HG03039 (cell line): ENCODE results near the gene BTN3A1.
"Not testable (repeated sequence)": the region's sequence is repeated elsewhere in the genome, so short reads cannot be mapped to it uniquely, and the experiment has no call there.

ENCODE experiments used
- ATAC-seq: cut with Tn5 transposase; IDR thresholded peaks from one replicate; pipeline ENCODE4 v1.9.1; 2021; ENCODE audit warnings: mild to moderate bottlenecking, moderate library complexity; ENCODE audit not compliant: unreplicated experiment

The BTN3A1 gene

GRCh38 chr6:26439151-26440125 lies 37.4 kb downstream of the BTN3A1 start:
- no peak for ATAC-seq

DNA sequence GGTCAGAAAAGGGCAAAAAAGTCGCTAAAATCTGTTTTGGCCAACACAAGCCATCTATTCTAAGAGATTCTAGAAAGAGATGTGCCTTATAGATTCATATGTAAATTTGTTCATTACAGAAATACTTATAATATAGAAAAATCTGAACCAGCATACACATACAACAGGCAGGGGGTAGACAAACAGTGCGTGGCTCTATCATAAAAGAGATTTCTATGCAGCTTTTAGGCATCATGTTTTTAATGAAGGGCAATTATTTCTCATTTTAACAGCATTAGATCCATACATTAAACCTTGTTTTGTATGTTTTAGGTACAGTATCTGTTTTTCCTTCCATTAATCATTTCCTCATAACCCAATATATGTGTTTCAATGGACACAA lies 38.9 kb downstream of the BTN3A1 start:
- no peak for ATAC-seq

GRCh38 chr6:26441977-26442376 lies 39.9 kb downstream of the BTN3A1 start:
- no peak for ATAC-seq

DNA sequence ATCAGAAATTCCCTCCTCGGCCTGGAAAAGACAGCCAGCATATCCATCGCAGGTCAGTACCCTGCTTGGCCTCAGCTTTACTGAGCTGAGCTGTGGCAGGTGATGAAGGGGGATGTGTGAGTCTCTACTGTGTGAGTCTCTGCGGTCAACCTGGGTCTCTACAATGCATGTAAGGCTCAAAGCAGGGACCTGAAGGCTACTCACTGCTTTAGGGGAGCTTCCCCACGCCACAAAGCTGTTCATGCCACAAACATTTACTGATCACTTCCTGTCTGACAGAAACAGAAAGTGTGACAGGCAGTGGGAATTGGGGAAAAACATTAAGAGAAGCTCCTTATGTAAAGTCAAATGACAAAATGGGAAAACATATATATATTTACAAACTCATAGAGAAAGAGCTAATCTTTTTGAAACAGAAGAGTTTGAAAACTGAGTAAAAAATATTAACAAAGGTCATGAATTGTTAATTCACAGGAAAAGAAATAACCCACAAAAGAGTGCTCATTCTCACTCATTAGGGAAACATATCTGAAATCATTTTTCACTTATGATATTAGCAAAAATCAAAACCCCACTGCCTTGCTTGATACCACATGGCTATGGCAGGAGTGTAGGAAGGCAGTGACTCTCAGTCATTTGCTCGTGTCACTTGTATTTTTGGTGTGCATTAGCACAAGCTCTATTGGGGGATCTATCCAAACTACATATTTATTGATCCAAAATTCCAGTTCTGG lies 44.0 kb downstream of the BTN3A1 start:
- peak; percentile 72 for ATAC-seq

DNA sequence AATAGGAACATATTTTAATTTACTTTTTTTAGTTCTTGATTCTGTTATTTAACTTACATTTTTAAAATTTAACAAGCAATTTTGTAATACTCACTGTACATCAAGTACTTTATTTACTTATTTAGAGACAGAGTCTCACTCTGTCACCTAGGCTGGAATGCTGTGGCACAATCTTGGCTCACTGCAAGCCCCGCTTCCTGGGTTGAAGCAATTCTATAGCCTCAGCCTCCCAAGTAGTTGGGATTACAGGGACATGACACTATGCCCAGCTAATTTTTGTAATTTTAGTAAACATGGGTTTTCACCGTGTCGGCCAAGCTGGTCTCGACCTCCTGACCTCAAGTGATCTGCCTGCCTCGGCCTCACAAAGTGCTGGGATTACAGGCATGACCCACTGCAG lies 45.2 kb downstream of the BTN3A1 start:
- ATAC-seq: no peak

DNA sequence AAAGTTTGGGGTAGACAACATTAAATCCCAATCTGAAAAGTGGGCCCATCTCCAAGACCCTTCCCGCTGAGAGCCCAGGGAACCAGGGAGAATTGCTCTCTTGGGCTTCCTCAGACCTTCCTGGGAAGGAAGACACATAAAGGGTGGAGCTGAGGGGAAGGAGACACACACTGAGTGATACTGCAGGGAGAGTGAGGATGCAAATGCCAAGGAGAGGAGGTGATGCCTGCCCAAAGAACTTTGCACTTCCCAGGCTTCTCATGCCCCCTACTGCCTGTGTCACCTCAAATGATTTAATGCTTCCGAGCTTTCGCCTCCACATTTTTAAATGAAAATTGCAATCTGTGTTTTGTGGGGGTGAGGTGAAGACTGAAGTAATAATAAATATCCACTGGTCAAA lies 48.2 kb downstream of the BTN3A1 start:
- ATAC-seq: no peak

DNA sequence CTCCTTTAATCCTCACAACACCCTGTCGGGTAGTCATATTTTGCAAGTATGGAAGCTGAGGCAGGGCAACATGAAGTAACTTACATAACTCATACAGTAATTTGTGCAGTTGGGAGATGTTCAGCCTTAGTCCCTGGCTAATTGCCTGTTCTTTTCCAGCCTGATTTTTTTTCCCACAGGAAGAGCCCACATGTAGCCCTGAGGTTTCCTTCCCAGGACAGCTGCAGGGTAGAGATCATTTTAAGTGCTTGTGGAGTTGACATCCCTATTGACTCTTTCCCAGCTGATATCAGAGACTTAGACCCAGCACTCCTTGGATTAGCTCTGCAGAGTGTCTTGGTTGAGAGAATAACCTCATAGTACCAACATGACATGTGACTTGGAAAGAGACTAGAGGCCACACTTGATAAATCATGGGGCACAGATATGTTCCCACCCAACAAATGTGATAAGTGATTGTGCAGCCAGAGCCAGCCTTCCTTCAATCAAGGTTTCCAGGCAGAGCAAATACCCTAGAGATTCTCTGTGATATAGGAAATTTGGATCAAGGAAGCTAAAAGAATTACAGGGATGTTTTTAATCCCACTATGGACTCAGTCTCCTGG lies 50.7 kb downstream of the BTN3A1 start:
- ATAC-seq: no peak

- ATAC-seq: no peak
Measured at GRCh38 chr6:26454631-26455030, 52.6 kb downstream of the BTN3A1 start.

- ATAC-seq: no peak
Measured at GRCh38 chr6:26455357-26455970, 53.4 kb downstream of the BTN3A1 start.

DNA sequence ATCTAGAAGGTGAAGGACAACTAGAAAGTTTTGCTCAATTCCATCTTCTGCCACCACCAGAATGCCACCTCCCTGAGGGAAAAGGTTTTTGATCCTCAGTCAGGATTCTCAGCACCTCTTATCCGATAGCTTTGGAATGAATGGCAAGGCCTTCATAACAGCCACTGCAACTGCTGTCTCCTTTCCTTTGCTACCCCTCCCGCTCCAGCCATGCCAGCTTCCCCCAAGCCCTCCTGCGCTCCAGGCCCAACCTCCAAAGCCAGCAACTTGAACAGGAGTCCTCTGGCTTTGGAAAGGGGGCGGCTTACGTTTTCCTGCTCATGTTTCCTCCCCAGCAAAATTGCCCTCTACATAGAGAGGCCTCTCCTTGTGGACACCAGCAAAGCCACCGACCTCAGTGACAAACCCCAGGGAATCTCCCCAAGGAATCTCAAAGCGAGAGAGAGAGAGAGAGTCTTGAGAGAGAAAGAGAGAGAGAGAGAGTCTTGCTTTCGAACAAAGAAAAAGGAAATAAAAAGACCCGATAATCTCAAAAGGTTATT lies 55.3 kb downstream of the BTN3A1 start:
- ATAC-seq: peak; percentile 7

DNA sequence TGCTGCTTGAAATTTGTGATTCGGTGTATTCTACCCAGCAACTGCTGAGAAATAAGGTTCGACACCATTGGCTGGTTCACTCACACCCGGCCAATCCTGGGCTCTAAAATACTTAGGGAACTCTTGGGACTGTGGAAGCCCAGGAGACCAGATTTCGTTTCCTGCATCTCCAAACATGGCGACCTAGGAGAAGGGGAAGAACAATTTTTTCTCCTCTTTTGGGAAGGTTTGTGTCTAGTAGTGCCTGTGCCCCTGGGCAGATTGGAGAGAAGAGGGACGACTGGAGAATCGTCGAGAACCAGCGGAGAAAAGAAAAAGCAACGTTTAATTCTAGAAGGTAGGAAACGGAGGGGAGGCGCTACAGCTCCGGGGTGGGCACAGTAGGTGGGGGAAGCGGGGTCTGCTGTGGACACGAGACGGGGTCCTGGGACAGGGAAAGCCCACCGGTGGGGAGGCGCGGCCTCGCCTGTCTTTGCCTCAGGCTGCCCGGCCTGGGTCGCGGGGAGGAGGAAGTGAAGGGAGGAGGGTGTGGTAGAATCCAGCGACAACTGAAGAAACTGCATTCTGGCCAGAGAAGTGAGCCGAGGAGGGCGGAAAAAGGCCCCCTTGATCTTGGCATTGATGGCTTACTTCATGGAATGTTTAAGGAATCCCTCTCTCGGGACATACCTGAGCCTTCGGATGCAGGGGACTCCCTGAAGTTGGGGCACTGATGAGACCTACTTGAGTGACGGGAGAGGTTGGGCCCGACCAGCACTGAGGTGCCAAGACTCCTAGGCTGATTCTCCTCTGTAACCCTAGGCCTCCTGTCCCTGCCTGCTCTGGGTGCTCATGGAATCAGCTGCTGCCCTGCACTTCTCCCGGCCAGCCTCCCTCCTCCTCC lies 56.0 kb downstream of the BTN3A1 start, which contains the start of gene BTN2A1:
Gene BTN2A1 (plus strand): TSS at position 150 of the 883 bp plus-strand sequence. CDS start 682 bp downstream, at position 832.
- ATAC-seq: peak; percentile 93

DNA sequence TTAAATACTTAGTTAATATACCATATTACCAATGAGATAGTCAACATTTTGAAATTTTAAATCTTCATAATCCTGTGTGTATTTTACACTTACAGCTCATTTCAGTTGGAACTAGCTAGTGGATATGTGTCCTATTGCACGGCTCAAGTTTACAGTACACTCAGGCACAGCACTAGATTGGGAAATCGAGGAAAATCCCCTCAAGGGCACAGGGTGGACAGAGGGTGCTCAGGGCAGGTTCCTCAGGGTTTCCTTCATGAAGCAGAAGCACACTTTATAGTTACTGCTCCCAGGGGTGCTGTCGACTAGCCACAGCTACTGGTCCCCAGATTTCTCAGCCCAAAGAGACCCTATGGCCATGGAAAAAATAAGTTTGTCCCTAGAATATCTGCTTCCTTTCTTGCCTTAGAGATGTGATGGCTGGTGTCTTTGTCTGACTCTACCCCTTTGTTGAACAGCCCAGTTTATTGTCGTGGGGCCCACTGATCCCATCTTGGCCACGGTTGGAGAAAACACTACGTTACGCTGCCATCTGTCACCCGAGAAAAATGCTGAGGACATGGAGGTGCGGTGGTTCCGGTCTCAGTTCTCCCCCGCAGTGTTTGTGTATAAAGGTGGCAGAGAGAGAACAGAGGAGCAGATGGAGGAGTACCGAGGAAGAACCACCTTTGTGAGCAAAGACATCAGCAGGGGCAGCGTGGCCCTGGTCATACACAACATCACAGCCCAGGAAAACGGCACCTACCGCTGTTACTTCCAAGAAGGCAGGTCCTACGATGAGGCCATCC lies 57.1 kb downstream of the BTN3A1 start:
- ATAC-seq: no peak

- not testable (repeated sequence) for ATAC-seq
Measured at GRCh38 chr6:26461353-26461752, 59.3 kb downstream of the BTN3A1 start.

- ATAC-seq: no peak
Measured at GRCh38 chr6:26464014-26464413, 61.9 kb downstream of the BTN3A1 start.

DNA sequence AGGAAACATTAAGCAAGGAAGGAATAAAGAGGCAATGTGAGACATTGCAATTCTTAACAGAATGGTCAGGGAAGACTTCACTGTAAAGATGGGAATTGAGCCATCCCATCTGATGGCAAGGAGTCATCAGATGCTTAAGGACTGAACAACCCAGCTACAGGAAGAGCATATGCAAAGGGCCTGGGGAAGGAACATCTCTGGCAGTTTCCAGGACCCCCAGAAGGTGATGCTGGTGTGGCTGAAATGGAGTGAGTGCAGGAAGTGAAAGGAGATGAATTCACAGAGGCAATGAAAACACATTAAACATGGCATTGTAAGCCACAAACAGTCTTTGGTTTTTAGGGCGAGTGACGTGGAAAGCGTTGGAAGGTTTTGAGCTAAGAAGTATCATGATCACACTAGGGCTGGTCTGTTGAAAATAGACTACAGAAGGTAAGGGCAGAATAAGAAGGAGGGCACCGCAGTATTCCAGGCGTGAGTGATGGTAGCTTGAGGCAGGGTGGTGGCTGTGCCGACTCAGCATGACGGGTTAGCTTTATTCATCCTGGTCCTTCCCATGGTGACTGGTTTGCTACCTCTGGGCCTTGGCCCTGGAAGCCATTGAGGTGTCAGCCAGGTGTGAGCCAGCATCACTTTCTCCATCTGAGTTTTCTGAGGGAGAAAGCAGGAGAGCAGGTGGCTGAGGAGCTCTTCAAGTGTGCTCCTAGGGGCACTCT lies 62.5 kb downstream of the BTN3A1 start:
- ATAC-seq: no peak
